Endothelial cell of umbilical vein (primary cell): ENCODE results near the gene KLF3. TPM values are rescaled to one million over a fixed set of nuclear protein-coding genes. Genes with fewer than 3 reads are reported as not detected.

Experiments
- BruUV-seq: library from RNA; stranded (reverse); fragments of 400-500 nt; replicated peaks from 2 replicates; lab custom pipeline; 2021; lab: Mats Ljungman, UMichigan
- CTCF ChIA-PET: fragments of 300-600, 350-600 bp; sonication (Branson Sonifier 250); formaldehyde crosslinking; loops from one replicate; lab custom pipeline; 2021; ENCODE audit warnings: antibody characterized with exemption, inconsistent platforms; lab: Charles Lee
- POLR2A ChIA-PET: fragments of 300-600, 350-600 bp; sonication (Branson Sonifier 250); formaldehyde crosslinking; loops from one replicate; lab custom pipeline; 2021; ENCODE audit warnings: antibody characterized with exemption, inconsistent platforms; lab: Charles Lee
- DNase-seq: peaks from one replicate; pipeline ENCODE4 v3.0.0-alpha.2; 2011; ENCODE audit warnings: low read depth, low spot score
- FAIRE-seq: peaks from 2 replicates; lab custom pipeline; 2011; peaks lifted over from hg19 to GRCh38; lab: Jason Lieb, UNC
- H2AFZ ChIP-seq: 2 replicates; pipeline ENCODE4 v1.6.0; 2012; ENCODE audit warnings: low read depth, low read length, control low read depth, inconsistent platforms
- H3K27ac ChIP-seq: 2 replicates; pipeline ENCODE4 v1.5.1; 2011; ENCODE audit warnings: low read depth, mild to moderate bottlenecking, control low read depth, low read length, moderate library complexity; ENCODE audit not compliant: insufficient read depth
- H3K27me3 ChIP-seq, 2 experiments: 2 replicates each; pipeline versions ENCODE4 v1.6.0 to v1.6.1; 2011; ENCODE audit warnings: low read length in 2 of 2, mixed read lengths in 1 of 2; ENCODE audit not compliant: control insufficient read depth in 2 of 2, insufficient read depth in 2 of 2
- H3K36me3 ChIP-seq, 2 experiments: 2 replicates in 1 of 2; 3 replicates in 1 of 2; pipeline ENCODE4 v1.5.1; 2011; ENCODE audit warnings: low read length in 2 of 2, mild to moderate bottlenecking in 1 of 2, moderate library complexity in 1 of 2; ENCODE audit not compliant: control insufficient read depth in 2 of 2, insufficient read depth in 2 of 2; ENCODE audit errors: extremely low read depth in 1 of 2
- H3K4me1 ChIP-seq: 3 replicates; pipeline ENCODE4 v1.5.1; 2011; ENCODE audit warnings: mild to moderate bottlenecking, low read length; ENCODE audit not compliant: control insufficient read depth, insufficient read depth; ENCODE audit errors: extremely low read depth
- H3K4me2 ChIP-seq: 2 replicates; pipeline ENCODE4 v1.6.1; 2011; ENCODE audit warnings: low read length, control low read depth, mixed read lengths; ENCODE audit not compliant: insufficient read depth
- H3K4me3 ChIP-seq, 3 experiments: fragments of 200-600 bp in 1 of 3; sonication (generic), shearing (Covaris generic) in 1 of 3; replicated peaks in 1 of 3; 2 replicates each; pipeline ENCODE4 v1.5.1; 2011 to 2016; ENCODE audit warnings: control low read depth in 3 of 3, low read length in 3 of 3, mild to moderate bottlenecking in 2 of 3, inconsistent platforms in 1 of 3, low read depth in 1 of 3, moderate library complexity in 1 of 3; ENCODE audit not compliant: insufficient read depth in 1 of 3
- H3K79me2 ChIP-seq: 2 replicates; pipeline ENCODE4 v1.6.0; 2012; ENCODE audit warnings: low read length, inconsistent platforms; ENCODE audit not compliant: control insufficient read depth, insufficient read depth
- H3K9ac ChIP-seq: replicated peaks from 2 replicates; pipeline ENCODE3; 2011; ENCODE audit warnings: low read length, control low read depth; ENCODE audit not compliant: insufficient read depth; ENCODE audit errors: extremely low read depth
- H3K9me1 ChIP-seq: replicated peaks from 3 replicates; pipeline ENCODE4 v1.6.0; 2011; ENCODE audit warnings: mild to moderate bottlenecking, low read length; ENCODE audit not compliant: control insufficient read depth, insufficient read depth; ENCODE audit errors: extremely low read depth
- H3K9me3 ChIP-seq: replicated peaks from 2 replicates; pipeline ENCODE4 v1.5.1; 2012; ENCODE audit warnings: low read length, inconsistent platforms; ENCODE audit not compliant: control insufficient read depth, insufficient read depth
- H4K20me1 ChIP-seq: replicated peaks from 2 replicates; pipeline ENCODE3; 2011; ENCODE audit warnings: mild to moderate bottlenecking, low read length; ENCODE audit not compliant: control insufficient read depth, insufficient read depth; ENCODE audit errors: extremely low read depth
- CTCF ChIP-seq, 2 donors: IDR thresholded peaks; 1 replicate in 1 of 2; 2 replicates in 1 of 2; pipeline ENCODE4 v1.5.1; 2011; ENCODE audit warnings: low read length in 2 of 2, mild to moderate bottlenecking in 2 of 2, moderate library complexity in 2 of 2, control low read depth in 1 of 2, inconsistent platforms in 1 of 2, low read depth in 1 of 2; ENCODE audit not compliant: insufficient read depth in 1 of 2; ENCODE audit errors: extremely low read depth in 1 of 2
- EZH2 ChIP-seq: IDR thresholded peaks from 2 replicates; pipeline ENCODE4 v1.6.1; 2012; ENCODE audit warnings: borderline replicate concordance, low read depth, mild to moderate bottlenecking, moderate library complexity, low read length, inconsistent platforms; ENCODE audit not compliant: severe bottlenecking
- FOS ChIP-seq: IDR thresholded peaks from 2 replicates; pipeline ENCODE4 v1.6.1; 2011; ENCODE audit warnings: mild to moderate bottlenecking, low read length, moderate library complexity, borderline replicate concordance; ENCODE audit not compliant: insufficient read depth
- GATA2 ChIP-seq: IDR thresholded peaks from 2 replicates; pipeline ENCODE4 v1.7.0; 2011; ENCODE audit warnings: low read depth, mild to moderate bottlenecking, moderate library complexity, mixed read lengths, low read length; ENCODE audit not compliant: insufficient read length, insufficient read depth
- JUN ChIP-seq: IDR thresholded peaks from 2 replicates; pipeline ENCODE4 v1.6.1; 2011; ENCODE audit warnings: borderline replicate concordance, low read depth; ENCODE audit not compliant: insufficient read length, insufficient read depth
- MYC ChIP-seq: IDR thresholded peaks from one replicate; pipeline ENCODE4 v1.6.1; 2011; ENCODE audit warnings: mild to moderate bottlenecking, low read depth, low read length
- POLR2A ChIP-seq: IDR thresholded peaks from 2 replicates; pipeline ENCODE4 v1.6.1; 2012; ENCODE audit warnings: low read depth, mild to moderate bottlenecking, control low read depth, low read length
- POLR2AphosphoS5 ChIP-seq: IDR thresholded peaks from 2 replicates; pipeline ENCODE4 v1.6.1; 2012; ENCODE audit warnings: low read depth, mild to moderate bottlenecking, control low read depth, low read length, moderate library complexity; ENCODE audit not compliant: insufficient read depth
- dilution Hi-C: fragments of 300-500 bp; cut with MboI; formaldehyde crosslinking; loops from one replicate; pipeline ENCODE4 v1.15.0; 2019; ENCODE audit warnings: low sequenced_read_pairs; ENCODE audit not compliant: extremely low pct_ligation_motif_present
- intact Hi-C: fragments of 100-400 bp; cut with micrococcal nuclease; formaldehyde crosslinking; loops from one replicate; pipeline ENCODE4 v1.10.0; 2022
- polyA plus RNA-seq, 4 experiments: library from polyadenylated mRNA; depleted of rRNA in 3 of 4; stranded (reverse) in 3 of 4; unstranded in 1 of 4; fragments of >200 nt; gene quantifications; 2 replicates each; pipeline versions ENCODE4 v1.2.1 to v1.2.3, GENCODE V29; 2011 to 2012; ENCODE audit warnings: missing spikeins in 1 of 4
- total RNA-seq: library from RNA; stranded (reverse); gene quantifications from 2 replicates; pipeline ENCODE4 v1.2.3, GENCODE V29; 2021
- TF ChIP-seq, protein P1 (sequence below): IDR thresholded peaks from 2 replicates; pipeline ENCODE4 v1.6.1; 2011; ENCODE audit not compliant: insufficient read depth, insufficient read length

KLF3 gene
- total and polyA plus RNA-seq, 2 donors (not counting 3 experiments of a cell fraction or from before 2014, with no cell fraction given), result 27.7 to 50.5 TPM

- FAIRE-seq, result no peak
- Histone ChIP-seq H3K4me1 (no peaks in the 10 kb centered on the region), H3K9me1 (no peaks in the 10 kb centered on the region), H3K27me3 (peaks cover 7 to 11% of the 10 kb centered on the region in 2 experiments), H2AFZ (no peak overlapping the region), H3K9ac (no peak overlapping the region), H3K27ac (no peak overlapping the region), H3K36me3 (no peaks in the 10 kb centered on the region), H3K79me2 (no peaks in the 10 kb centered on the region), H4K20me1 (no peaks in the 10 kb centered on the region), H3K4me3 (no peak overlapping the region), H3K4me2 (no peak overlapping the region), H3K9me3 (no peaks in the 10 kb centered on the region)
- CTCF ChIA-PET, result interaction anchor here (0.9 to 1.9 kb wide), 2 partner anchors 14 to 462 kb away, joined by 3 to 4 read pairs; no protein-coding TSS in a partner anchor
- POLR2A ChIA-PET, result no interaction called here
- dilution Hi-C loops (no loop called here), intact Hi-C loops (no loop called here)
- TF ChIP-seq FOS (no peak), GATA2 (no peak), CTCF (IDR thresholded peaks at IDR 0.05; ENCODE audit: extremely low read depth in 1 of 2, insufficient read depth in 1 of 2, low read depth in 1 of 2, low read length in 2 of 2) (no peak), EZH2 (no peak), JUN (no peak), MYC (no peak), POLR2A (no peak), POLR2AphosphoS5 (no peak)
- TF ChIP-seq, protein P1, sequence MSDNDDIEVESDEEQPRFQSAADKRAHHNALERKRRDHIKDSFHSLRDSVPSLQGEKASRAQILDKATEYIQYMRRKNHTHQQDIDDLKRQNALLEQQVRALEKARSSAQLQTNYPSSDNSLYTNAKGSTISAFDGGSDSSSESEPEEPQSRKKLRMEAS, result no peak
- BruUV-seq, result no TSS peak
- no peak for DNase-seq
Measured at GRCh38 chr4:38641811-38642210, 22.2 kb upstream of the KLF3 start.
